Epithelial cell of esophagus (primary cell): ENCODE results near the gene AGPAT1.

Experiments
- DNase-seq: peaks from one replicate; pipeline ENCODE4 v3.0.0; 2010; ENCODE audit warnings: low read depth
- H3K4me3 ChIP-seq: 2 replicates; pipeline ENCODE4 v1.5.1; 2011; ENCODE audit warnings: mild to moderate bottlenecking, low read length, control low read depth
- TF ChIP-seq, protein P1 (sequence below): IDR thresholded peaks from 2 replicates; pipeline ENCODE4 v1.5.1; 2011; ENCODE audit warnings: low read depth, mild to moderate bottlenecking, low read length, control low read depth, inconsistent platforms; ENCODE audit not compliant: insufficient read depth; ENCODE audit errors: missing control alignments

AGPAT1 gene

DNA sequence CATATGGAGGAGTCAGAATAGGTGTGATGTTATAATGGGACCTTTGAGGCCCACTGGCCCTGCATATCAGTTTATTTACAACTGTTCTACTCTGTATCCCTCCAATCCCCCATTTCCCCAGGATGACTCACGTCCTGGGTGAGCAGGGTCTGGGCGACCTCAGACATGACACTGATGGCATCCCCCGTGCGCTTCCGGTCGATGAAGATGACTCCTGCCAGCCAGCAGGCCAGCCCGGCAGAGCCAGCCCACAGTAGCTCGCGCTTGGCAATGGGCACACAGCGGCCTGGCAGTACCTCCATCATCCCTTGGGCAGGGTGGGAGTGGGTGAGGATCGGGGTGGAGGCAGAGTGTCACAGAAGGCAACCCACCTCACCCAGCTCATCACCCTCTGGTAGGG, 5.6 kb downstream of the AGPAT1 start:
- TF ChIP-seq, protein P1, sequence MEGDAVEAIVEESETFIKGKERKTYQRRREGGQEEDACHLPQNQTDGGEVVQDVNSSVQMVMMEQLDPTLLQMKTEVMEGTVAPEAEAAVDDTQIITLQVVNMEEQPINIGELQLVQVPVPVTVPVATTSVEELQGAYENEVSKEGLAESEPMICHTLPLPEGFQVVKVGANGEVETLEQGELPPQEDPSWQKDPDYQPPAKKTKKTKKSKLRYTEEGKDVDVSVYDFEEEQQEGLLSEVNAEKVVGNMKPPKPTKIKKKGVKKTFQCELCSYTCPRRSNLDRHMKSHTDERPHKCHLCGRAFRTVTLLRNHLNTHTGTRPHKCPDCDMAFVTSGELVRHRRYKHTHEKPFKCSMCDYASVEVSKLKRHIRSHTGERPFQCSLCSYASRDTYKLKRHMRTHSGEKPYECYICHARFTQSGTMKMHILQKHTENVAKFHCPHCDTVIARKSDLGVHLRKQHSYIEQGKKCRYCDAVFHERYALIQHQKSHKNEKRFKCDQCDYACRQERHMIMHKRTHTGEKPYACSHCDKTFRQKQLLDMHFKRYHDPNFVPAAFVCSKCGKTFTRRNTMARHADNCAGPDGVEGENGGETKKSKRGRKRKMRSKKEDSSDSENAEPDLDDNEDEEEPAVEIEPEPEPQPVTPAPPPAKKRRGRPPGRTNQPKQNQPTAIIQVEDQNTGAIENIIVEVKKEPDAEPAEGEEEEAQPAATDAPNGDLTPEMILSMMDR: no peak
- H3K4me3 ChIP-seq: no peak overlapping the region
- no peak for DNase-seq

DNA sequence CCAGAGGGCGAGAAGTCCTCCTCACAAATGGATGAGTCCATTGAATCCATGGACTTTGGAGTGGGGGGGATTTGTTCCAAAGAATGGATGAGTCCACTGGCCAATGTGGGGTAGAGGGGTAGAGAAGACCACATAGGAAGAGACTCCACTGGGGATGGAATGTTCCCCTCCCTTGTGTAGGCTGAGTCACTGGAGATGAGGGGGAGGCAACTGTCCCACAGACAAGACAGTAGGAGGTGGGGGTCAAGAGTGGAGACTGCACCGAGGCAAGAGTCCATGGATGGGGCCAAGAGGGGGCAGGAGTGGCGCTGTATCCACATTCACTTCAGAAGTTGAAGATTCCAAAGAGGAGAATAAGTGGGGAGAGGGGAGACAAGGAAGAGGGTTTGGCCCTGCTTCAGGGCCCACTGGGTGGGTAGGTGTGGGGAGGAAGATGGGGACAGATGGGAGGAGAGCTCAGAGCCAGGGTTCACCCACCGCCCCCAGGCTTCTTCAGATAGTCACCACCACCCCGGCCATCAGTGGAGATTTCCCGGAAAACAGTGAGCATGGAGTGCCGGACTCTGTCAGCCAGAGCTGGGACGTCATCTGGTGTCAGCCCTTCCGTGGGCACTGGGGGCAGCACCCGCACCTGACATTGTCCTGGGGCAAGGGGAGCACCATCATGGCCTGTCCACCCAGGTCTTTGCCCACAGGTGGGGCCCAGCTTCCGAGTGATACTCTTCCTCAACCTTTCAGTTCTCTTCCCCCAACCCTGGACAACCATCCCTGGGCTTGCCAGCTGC, 6.9 kb downstream of the AGPAT1 start:
- no peak for DNase-seq
- TF ChIP-seq, protein P1: no peak
- no peak overlapping the region for H3K4me3 ChIP-seq

DNA sequence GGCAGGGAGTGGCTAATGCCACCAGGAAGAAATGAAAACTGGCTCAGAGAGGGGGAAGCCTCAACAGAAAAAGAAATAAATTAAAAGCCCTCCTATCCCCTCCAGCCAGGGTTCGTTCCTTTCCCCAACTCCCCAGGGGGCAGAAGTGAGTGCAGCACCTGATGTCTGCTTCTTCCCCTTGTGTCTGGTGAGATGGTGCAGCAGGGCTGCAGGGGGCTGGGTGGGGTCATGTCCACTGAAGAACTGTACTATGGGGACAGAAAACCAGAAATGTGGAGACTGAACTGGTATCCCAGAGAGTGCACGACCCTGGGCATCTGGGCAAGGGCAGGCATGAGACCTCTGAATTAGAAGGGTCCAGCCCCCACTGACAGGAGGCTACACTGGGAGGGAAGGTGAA, 7.5 kb downstream of the AGPAT1 start:
- no peak for DNase-seq
- no peak overlapping the region for H3K4me3 ChIP-seq
- TF ChIP-seq, protein P1: no peak

DNA sequence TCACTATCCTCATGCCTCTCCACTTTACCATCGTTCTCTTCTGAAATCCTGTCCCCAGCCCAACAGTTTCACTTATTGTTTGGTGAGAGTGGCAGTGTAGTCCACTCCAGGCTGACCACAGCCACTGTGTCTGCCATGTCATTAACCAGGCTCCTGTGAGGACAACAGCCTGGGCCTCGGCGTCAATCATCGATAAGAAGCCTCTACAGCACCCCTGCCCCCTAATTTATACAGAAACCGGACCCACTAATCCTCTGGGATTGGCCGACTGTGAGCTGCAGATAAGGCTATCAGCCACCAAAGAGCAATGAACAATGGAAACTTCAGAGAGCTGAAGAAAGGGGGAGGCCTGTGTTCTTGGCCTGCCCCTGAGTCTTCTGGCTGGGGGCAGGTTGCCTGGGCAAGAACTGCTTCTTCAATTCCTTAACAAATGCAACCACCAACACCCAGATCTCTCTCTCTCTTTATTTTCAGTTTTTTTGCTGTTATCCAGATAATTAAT, 8.1 kb downstream of the AGPAT1 start:
- TF ChIP-seq, protein P1: no peak
- DNase-seq: no peak
- H3K4me3 ChIP-seq: no peak overlapping the region

DNA sequence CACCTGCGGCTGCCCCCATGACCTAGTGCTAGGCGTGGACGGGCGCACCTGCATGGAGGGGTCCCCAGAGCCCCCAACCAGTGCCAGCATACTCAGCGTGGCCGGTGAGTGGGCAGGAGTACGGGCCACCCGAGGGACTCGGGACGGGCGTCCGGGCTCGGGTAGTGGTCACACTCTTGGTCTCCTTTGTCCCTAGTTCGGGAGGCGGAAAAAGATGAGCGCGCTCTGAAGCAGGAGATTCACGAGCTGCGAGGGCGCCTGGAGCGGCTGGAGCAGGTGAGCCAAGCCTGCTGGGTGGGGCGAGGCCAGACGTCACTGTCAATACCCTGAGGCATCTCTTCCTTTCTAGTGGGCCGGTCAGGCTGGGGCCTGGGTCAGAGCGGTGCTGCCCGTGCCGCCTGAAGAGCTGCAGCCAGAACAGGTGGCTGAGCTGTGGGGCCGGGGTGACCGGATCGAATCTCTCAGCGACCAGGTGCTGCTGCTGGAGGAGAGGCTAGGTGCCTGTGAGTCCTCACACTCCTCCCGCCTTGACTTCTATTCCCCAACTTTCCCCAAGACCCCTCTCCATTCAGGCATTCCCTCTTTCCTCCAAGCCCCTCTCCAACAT, 8.6 kb downstream of the AGPAT1 start:
- no peak overlapping the region for H3K4me3 ChIP-seq
- DNase-seq: no peak
- TF ChIP-seq, protein P1: no peak

DNA sequence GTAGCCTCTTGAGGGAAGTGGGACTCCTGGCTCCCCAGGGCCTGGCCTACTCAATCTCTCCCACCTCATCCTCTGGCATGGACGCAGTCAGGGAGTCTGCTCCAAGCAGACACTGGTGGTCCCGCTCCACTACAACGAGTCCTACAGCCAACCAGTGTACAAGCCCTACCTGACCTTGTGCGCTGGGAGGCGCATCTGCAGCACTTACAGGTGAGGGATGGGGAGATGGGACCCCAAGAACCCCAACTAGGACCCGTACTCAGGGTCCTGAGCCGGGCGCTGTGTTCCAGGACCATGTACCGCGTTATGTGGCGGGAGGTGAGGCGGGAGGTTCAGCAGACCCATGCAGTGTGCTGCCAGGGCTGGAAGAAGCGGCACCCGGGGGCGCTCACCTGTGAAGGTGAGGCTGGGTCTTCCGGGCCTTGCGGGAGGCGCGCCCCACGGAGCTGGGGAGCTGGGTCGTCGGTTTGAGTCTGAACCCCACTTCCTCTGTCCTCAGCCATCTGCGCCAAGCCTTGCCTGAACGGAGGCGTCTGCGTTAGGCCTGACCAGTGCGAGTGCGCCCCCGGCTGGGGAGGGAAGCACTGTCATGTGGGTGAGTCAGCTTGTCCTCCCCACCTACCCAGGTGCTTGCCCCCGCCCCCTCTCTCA, 9.3 kb downstream of the AGPAT1 start:
- TF ChIP-seq, protein P1: no peak
- no peak for DNase-seq
- H3K4me3 ChIP-seq: no peak overlapping the region

DNA sequence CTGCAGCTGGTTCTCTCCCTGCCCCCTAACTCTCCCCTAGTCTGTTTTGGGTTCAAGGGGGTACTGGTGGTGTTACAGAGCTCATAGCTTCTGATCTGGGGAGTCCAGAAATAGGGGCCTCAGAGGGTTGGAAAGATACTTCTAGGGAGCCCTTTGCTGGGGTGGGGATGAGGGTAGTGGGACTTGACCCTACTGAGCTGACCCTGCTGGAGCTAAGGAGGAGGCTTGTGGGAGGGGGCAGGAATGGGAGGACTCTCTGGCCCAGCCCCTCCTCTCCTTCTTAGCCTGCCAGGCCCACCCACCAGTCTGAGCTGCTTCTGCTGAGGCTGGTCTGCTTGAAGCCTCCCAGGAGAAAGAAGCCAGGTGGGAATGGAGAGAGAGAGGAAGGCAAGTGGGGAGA, 11.6 kb downstream of the AGPAT1 start, which contains the start of gene EGFL8:
TSS of gene EGFL8 (plus strand) at position 301 of the 400 bp plus-strand sequence. CDS start 1,571 bp downstream, outside the sequence.
- DNase-seq: no peak
- TF ChIP-seq, protein P1: no peak

More for the DNA sequence above, 11.6 kb downstream of the AGPAT1 start, which contains the start of gene EGFL8:
- H3K4me3 ChIP-seq: no peak within 1 kb of the TSS
